Stimulated activated CD8-positive, alpha-beta memory T cell treated with anti-CD3 and anti-CD28 coated beads, Interleukin-15, amount 100 ng/mL, for 48 hours (primary cell): ENCODE measurements around the gene PODXL.
"Not testable (repeated sequence)": the region's sequence is repeated elsewhere in the genome, so short reads cannot be mapped to it uniquely, and the experiment has no call there.

Experiments used
- DNase-seq, 2 donors: peaks; one replicate each; pipeline ENCODE4 v3.0.0-alpha.2; 2020; ENCODE audit warnings: low read depth in 2 of 2

The PODXL gene

DNA sequence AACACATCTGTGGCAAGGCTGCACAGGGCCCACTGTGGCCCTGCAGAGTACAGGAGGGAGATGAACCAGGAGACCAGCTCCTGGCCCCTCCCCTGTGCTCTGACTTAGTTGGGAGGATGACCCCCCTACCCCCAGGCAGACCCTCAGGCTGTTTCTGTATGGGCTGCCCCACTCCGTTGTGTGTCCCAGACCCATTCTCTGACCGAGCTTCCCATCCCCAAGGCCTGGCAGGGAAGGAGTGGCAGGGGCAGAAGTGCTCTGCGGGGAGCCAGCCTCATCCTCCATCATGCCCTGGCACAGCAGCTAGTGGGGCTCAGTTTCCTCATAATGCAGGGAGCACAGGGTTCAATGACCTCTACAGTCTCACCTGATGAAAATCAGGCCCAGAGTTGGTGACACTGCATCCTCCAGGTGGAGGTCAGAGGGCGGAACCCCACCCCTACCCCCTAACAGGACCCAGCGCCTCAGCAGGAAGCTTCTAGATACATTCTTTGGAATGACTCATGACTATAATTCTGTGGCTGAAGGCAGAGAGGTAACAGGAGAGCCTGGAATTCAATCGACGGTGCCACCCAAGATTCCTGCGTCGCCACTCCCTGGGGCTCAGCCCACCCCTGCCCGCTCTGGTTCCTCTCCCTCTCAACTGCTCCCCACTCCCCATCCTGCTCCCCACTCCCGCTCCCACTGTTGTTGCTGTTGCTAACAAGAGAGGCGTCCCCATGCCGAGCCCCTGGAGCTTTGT is 18.2 kb downstream of the PODXL start:
- no peak for DNase-seq

DNA sequence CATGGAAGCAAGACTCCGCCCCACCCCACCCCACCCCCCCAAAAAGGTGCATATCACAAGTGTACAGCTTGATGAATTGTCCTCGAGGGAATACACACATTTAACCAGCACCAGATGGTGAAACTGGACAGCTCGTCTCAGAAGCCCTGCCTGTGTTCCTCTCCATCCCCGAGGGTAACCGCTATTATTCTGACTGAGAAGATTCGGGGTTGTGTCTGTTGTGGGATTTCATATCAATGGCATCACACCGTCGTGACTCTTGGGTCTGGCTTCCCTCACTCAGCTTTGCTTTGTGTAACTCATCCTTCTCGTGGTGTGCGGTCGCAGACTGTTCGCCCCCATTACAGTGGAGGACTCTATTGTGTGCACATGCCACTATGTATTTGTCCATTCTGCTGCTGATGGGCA is 18.9 kb downstream of the PODXL start:
- DNase-seq = no peak

DNA sequence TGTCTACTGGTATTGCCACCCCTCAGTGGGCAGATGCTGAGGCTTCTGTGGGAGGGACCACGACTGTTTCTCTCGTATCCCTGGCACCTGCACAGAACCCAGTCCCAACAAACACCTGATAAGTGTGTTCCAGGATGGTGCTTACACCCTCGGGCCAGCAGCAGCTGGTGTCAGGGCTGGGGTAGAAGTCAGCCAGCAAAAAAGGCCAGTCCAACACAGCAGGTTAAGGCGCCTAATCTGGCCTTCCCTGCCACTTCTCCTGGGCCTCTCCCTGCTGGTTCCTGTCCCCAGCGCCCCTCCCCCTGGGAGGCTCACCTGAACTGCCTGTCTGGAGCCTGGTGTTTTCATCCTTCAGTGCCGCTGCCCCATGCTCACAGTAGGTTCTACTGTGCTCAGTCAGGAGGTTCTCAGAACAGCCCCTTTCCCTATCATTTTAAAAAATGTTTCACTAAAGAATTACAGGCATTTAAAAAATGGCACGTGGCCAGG is 20.0 kb downstream of the PODXL start:
- DNase-seq = no peak

DNA sequence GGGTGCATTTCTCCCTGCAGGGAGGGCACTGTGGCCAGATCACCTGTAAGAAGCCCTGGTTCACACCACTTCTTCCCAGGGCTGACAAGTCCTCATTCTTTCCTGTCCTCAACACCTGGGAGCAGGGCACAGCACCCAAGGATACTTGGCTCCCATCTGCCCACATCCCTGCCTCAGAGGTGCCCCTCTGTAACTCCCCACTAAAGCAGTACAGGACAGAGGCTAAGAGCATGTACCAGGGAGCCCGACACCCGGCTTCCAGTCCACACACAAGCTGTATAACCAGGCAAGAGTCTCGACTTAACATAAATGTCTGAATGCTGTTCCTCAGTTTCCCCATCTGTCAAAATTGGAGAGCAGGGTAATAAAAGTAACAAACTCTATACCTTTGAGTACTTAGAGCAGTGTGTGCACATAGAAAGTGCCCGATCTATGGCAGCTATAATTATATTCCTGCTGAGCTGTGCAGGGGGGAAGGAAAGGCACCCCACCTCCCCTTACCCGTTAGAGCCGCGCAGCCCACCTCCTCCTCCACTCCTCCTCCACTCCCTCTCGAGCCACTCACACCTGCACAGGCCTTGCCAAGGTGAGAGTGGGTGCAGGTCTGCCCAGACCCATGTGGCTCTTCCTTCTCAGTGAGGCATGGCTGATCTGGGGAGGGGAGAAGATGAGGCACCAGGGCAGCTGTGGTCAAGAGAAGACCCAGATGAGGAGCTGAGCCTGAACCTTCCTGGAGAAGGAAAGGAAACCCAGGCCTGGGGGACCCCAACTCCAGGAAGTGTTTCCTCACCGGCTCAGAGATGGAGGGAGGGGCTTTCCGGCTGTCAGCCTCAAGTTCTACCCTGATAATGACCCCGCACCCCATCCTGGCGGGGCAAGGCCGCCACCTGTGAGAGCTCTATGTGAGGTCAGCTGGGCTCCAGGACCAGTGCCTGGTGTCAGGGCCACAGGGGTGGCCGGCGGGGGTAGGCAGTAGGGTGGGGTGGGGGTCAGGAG is 22.6 kb downstream of the PODXL start:
- DNase-seq = no peak

DNA sequence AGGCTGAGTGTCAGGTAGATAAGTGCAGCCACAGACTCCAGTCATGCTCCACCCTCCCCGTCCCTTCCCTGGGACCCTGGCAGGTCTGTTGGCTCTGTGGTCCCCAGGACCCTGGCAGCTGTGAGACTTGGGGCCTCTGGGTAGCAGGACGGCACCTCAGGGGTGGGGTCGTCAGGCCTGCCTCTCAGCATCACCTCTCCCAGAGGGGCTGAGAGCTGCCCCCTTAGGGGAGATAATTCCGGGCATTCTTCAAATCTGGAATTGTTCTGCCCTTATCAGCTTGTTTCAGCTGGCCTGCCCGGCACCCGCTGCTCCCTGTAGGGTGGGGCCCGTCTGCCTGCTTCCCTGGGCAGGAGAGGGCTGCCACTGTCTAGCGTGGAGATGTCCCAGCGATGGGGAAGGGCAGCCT is 23.3 kb downstream of the PODXL start:
- no peak for DNase-seq

DNA sequence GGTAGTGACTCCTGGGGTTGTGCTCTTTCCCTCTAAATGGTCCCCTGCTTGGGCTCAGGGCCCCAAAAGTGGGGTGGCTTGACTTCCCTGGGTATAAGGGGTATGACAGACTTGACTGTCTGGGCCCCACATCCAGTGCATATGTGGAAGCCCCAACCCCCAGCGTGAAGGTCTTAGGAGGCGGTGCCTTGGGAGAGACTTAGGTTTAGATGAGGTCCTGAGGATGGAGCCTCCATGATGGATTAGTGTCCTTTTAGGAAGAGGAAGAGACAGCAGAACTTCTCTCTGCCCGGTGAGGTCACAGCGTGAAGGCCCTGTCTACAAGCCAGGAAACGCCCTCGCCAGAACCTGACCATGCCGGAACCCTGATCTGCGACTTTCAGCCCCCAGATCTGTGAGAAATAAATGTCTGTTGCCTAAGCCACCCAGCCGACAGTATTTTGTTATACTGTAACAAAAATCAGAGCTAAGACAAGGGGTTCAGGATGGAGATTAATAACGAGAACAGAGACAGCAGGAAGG is 23.8 kb downstream of the PODXL start:
- DNase-seq = no peak

DNA sequence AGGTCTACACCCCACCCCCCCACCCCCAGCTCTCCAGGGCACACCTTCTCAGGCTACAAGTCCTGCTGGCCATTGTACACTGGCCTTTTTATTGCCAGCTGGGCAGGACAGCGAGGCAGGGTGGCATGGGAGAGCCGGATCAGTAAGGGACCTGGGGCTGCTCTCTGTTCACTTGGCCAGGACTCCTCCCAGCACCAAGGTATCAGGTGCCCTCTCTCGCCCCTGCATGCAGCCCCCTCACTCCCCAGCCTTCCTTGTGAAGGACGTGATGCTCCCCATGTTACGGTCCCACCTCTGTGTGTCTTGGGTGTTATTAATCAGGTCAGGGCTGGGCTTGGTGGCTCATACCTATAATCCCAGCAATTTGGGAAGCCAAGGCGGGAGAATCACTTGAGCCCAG is 26.3 kb downstream of the PODXL start:
- no peak for DNase-seq

DNA sequence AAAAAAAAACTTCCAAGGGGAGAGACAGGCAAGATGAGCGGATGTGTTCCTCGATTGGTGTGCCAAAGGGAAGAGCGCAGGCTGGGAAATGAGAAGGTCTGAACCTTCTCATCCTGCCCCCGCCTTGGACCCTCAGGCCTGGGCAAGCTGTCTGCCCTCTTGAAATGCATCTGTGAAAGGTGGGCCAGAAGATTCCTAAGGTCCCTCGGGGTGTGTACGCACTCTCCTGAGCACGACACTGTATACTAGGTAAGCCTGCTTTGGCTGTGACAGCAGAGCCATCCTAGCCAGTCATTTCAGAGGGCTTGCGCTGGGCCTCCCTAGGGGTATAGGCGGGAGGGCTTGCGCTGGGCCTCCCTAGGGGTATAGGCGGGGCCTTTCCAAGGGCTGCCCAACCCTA is 26.8 kb downstream of the PODXL start:
- DNase-seq = no peak

DNA sequence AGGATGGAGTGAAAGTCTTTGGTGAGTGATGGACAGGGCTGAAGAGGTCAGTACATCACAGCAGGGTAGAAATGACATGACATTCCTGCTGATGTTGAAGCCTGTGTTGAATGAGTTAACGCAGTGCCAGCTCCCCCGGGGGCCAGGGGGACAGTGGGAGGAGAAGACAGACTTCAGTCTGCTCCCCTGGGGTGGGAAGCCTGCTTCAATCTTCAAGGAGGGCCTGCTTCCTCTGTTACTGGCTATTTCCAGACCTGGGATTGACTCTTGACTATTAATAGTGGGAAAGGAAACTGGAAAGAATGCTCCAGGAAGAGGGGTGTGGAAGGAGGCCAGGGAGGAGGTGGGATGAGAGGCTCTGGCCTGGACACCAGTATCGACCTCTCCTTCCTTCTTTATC is 27.2 kb downstream of the PODXL start:
- no peak for DNase-seq

DNA sequence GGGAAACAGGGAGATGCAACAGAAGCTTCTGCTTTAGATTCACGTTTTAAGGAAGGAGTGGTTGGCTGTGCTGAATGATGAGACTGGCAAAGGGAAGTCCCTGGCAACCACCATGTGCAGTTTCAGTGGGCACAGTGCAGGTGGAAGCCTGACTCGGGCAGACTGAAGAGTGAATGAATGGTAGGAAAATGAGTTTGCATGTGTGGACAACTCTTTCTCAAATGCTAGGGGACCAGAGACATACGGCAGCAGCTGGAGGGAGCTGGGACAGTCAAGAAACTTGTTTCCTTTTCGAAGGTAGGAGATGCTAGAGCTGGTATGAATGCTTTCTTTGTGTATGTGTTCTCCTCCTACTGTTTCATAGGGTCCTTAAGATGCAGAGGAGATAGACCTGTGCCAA is 29.0 kb downstream of the PODXL start:
- no peak for DNase-seq

DNA sequence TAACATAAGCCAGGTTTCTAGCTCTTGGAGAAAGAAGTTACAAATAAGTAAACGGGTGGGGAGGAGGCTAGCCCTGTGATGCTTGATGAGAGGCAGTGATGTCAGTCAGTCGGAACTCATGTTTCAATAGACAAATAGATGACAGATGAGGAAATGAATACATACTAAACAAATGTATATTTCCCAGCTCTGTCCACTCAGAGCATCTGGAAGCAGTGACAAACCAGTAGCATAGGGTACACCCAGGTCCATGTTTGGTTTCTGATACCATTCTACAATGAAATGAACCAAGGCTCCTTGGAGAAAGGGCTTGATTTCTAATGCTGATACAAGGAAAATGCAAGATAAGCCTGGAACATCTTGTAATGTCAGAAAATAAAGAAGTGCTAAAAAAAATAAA is 30.6 kb downstream of the PODXL start:
- no peak for DNase-seq

DNA sequence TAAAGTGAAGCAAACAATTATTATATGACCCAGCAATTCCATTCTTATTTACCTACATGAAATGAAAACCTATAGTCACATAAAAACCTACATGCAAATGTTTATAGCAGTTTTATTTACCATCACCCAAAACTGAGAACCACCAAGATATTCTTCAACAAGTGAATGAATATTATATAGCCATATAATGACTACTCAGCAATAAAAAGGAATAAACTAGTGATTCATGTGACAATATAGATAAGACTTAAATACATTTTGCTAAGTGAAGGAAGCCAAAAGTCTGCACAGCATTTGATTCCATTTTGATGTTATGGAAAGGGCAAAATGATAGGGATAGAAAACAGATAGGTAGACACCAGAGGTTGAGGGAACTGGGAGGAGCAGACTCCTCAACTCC is 31.7 kb downstream of the PODXL start:
- DNase-seq = no peak

DNA sequence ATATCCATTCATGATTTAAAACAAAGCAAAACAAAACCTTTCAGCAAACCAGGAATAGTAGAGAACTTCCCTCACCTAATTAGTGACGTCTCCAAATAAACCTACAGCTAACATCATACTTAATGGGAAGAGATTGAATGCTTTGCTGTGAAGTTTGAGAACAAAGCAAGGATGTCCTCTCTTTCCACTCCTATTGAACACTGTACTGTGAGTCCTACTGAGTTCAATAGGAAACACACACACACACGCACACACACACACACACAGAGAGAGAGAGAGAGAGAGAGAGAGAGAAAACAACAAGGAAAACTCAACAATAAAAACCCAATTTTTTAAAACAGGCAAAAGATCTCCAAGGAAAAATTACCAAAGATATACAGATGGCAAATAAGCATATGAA is 32.3 kb downstream of the PODXL start:
- no peak for DNase-seq

DNA sequence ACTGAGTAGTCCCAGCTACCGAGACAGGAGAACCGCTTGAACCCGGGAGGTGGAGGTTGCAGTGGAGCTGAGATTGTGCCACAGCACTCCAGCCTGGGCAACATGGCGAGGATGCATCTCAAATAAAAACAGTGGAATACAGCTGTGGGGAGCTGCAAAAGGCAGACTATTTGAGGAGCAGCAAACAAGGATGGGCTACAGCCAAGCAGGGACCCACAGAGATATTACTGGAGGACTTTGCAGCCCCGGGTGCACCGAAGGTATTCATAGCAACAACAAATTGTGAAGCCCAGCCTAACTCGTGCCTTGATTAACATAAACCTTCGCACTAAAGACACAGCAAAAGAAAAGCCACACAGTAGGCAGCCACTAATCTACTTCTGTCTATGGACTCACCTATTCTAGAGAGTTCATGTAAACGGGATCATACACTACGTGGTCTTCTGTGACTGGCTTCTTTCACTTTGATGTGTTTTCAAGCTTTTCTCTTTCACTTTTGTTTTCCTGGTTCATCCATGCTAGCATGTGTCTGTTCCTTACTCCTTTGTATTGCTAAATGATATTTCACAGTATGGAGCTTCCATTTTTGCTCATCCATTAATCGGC is 34.0 kb downstream of the PODXL start:
- no peak for DNase-seq

DNA sequence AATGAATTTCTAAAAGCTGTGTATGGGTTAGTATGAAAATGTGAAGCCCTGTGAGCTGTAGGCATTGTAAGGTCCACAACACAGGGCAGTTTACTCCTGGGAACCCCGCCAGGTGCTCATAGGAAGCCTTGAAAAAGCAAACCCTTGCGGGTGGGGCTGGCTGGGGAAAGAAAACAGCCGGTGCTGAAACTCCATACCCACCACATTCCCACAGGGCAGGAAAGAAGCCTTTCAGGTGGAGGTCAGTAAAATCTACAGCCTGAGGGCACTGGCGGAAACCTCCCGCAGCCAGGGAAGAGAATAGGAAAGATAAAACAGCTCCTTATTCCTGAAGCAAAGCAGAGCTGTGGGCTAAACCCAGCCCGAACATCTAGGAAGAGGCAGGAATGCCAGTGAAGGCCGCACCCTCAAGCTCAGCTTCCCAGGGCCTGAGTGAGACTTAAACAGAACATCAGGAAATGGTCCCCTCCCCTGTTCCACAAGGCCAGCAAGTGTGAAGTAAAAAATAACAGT is 34.7 kb downstream of the PODXL start:
- no peak for DNase-seq

DNA sequence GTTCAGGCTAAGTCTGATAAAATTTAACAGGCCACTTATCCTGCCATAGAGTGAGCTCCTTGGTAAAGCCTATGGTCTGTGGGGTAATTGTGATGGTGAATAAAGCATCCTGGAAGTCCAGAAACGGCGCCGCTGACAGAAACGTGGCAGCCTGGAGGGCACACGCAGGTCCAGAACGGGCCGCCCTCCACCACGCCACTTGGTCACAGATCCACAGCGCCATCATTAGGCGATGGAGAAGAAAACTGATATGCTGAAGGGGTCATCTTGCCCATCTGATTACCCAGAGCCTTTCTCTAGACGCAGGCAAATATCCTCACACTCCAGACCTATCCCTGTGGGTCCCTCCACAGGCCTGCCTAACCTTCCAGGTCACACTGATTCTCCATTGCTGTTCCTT is 37.8 kb downstream of the PODXL start:
- no peak for DNase-seq

DNA sequence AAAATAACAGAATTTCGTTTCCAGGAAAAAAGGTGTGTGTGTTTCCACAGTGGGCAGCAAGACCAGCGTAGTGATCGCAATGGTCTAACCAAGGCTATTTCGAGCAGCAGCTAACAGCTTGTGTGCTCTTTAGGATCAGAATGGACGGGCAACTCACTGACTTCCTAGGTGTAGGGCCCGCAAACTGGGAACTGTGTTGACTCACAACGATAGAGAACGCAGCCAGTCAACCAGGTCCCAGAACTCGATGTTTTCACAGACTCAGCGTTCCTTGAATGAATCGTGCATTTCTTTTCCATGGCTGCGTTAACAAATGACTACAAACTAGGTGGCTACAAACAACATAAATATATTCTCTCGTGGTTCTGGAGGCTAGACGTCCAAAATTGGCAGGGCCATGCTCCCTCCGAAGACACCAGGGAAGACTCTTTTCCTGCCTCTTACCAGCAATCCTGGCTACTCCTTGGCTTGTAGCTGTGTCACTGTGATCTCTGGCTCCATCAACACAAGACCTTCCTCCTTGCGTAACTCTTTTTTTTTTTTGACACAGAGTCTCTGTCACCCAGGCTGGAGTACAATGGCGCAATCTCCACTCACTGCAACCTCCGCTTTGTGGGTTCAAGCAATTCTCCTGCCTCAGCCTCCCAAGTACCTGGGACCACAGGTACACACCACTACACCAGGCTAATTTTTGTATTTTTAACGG is 39.1 kb downstream of the PODXL start:
- DNase-seq = no peak

DNA sequence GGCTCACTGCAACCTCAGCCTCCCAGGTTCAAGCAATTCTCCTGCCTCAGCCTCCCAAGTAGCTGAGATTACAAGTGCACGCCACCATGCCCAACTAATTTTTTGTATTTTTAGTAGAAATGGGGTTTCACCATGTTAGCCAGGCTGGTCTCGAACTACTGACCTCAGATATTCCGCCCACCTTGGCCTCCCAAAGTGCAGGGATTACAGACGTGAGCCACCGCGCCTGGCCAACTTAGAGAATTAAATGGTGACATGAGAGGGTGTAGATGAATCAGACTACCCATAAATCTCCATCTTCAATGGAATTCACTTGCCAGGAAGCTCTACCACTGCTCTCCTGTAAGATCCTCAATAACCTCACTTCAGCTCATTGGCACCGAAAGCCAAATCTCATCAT is 41.0 kb downstream of the PODXL start:
- DNase-seq = not testable (repeated sequence)

DNA sequence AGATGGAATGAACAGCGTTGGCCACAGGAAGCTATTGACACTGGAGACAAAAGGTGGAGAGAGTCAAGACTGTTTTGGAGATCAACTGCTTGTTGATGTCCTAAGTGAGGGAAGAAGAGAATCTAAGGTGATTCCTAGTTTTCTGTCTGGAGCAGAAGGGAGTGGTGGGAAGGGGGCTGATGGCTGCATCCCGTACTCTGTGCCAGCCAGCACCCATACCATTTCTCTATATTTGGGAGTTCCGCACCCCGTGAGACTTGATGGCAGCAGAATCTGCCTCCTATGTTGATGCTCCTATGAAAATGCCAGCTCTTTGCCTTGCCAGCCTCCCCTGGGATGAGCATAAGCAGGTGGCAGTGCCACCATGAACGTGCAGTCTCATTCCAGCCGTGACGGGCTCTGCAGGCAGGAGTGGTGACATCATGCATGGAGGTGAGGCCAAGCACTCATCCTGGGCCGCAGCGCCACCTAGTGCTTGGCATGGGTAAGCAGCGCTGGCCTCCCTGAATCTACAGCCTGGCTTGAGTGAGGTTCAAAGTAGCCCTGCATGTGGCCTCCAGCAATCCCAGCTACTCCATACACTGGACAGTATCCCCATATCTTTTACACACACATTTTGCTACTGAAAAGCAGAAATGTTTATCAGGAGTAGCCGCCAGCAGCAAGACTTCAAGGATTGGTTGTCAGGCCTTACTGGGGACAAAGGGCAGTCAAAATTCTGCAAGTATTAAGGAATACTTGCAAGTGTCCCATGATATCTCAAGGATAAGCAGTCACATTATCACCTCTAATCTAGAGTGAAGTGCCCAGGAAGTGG is 43.0 kb downstream of the PODXL start:
- DNase-seq = peak; percentile 59 to 67

DNA sequence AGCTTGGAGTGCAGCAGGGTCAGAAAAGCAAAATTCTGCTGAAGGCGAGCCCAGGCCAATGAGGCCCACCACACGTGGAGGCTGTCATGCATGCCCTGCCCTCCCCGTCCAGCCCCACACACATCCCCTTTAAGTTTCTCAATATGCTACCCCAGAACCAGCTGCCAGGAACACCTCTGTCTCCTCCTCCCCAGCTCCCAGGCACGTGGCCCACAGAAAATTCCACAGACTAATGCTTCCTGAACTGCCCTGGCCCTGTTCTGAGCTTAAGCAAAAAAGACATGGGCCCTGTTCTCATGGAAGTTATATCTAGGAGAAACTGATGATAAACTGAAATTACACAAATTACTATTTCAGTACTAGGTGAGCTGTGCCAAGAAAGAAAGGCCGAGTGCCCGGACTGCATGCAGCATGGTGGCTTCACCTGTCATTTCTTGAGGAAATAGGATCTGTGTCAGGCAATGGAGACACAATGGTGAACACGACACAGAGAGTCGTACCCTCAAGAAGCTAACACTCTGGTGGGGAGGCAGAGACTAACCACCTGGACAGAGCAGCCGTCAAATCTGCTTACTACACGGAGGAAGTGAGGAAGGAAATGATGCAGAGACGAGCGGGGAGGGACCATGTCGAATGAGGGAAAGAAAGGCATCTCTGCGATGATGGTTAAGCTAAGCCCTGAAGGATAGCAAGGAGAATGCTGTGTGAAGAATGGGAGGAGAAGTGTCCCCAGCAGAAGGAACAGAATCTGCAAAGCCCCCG is 44.5 kb downstream of the PODXL start:
- no peak for DNase-seq
